NCI-H2171 treated with DMSO at 0.1 percent for 48 hours (cell line): ENCODE measurements around the gene MSRB1.
A peak's percentile ranks its signal among the peaks of the same experiment; 100 is the strongest.
"Not testable (repeated sequence)": the region's sequence is repeated elsewhere in the genome, so short reads cannot be mapped to it uniquely, and the experiment has no call there.

Experiments used
- DNase-seq: peaks from one replicate; lab custom pipeline; 2025; lab: John Stamatoyannopoulos, UW

The MSRB1 gene

DNA sequence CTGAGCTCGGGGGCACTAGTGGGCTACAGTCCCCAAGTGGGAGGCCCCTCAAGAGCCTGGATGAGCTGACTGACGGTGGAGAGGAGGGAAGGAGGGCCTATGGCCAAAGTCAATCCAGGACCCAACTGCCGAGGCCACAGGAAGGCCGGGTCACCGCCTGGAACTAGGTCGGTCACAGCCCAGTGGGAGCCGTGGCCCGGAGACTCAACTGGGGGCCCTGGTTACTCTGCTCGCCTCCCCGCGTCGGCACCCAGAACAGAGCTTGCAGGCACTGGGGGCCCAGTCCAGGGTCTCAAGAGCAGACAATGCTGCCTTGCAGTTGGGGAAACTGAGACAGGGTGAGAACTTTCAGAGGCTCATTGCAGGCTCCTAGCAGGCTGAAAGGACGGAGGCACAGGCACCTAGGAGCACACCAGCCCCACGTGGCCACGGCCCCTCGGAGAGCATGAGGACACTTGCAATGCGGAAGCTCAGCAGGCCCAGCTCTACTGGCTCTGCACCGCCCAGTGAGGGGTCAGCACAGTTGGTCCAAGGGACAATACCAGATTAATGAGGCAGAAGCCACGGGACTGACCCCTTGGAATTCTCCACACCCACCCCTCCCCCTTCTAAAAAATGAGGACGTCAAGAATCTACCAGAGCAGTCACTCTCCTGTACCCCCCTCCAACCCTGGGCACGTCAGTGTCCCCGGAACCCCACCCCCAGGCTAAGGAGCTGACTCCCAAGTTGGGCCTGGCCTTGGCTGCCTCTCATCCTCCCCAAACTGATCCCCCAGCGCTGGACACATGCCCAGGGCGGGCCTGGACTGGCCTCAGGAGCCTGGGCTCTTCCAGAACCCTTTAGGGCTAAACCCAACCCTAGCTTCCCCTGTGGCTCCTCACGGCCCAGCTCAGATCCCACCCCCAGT lies 27.0 kb downstream of the MSRB1 start:
- DNase-seq: no peak

DNA sequence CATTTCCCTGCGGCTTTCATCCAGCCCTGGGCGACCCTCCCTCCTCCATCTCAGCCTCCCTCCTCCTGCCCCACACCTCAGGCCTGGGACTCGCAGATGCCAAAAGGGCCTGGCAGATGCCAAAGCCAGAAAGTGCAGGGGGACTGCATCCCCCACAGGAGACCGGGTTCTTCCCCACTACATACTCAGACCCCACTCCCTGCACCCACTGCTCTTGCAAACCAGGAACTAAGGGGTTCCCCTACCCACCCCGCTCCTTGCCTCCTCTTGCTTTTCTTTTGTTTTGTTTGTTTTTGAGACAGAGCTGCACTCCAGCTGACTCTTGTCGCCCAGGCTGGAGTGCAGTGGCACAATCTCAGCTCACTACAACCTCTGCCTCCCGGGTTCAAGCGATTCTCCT lies 28.0 kb downstream of the MSRB1 start:
- DNase-seq: no peak

DNA sequence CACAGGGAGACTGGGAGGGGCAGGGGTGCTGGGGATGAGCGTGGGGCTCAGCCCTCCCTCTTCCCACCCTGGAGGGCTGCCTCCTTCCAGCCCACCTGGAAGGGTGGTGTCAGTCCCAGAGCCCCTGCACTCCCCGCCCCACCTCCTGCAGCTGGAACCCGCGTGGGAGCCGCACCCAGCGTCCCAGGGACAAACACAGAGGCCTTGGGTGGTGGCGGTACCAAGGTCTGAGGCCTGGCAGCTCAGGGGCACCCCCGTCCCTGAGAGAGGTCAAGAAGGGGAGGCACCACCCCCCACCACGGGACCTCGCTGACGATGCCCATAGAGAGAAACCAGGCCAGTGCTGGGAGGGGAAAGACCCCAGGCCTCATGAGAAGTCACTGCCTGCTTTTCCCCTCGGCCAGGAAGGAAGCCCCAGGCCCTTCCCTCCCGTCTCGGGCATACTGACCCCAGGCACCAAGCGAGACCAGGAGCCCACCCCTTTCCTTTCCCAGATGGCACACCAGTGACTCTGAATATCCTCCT lies 28.9 kb downstream of the MSRB1 start:
- DNase-seq: no peak

DNA sequence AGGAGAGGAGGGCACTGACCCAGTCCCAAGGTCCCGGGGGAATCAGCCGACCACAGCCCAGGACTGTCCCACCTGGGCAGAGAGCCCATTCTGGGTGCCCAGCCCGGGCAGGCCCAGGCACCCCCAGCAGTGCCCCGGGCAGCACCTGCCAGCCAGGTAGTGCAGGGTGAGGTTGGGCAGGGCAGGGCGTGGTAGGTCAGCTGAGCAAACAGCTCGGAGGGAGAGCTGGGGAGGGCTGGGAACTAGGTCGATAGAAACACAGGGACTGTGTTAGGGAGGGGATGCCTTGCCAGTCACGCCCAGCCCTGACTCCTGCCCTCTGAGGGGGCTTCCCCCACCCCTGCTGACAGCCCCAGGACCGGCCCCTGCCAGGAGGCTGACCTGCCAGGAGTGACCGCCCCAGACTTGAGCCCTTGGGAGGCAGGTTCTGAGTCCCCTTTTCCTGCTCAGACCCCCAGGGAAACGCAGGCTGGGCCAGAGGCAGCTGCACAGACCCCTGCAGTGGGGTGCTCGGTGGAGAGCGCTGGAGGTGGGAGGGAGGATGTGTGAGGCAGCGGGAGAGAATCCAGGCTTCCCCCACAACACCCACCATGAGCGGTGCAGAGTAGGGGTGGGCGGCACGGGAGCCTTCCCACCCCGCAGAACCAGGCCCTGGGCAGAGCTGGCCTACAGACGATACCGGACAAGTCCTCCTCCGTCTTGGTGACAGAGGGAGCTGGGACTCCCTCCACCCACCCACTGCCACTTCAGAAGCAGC lies 29.5 kb downstream of the MSRB1 start:
- DNase-seq: no peak

DNA sequence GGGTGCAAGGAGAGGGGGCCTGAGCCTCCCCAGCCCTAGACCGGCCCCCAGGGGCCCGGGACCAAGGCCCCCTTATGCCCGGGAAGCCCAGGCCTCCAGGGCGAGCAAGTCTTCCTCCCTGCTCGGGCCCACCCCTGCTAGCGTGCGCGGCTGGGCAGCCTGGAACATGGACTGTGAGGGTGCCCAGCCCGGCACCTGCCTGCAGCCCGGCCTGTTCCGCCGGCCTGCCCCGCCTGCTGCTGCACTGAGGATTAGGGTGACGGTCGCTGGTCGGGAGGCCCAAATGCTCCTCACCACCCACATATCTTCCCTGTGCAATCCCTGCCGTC lies 30.8 kb downstream of the MSRB1 start:
- no peak for DNase-seq

DNA sequence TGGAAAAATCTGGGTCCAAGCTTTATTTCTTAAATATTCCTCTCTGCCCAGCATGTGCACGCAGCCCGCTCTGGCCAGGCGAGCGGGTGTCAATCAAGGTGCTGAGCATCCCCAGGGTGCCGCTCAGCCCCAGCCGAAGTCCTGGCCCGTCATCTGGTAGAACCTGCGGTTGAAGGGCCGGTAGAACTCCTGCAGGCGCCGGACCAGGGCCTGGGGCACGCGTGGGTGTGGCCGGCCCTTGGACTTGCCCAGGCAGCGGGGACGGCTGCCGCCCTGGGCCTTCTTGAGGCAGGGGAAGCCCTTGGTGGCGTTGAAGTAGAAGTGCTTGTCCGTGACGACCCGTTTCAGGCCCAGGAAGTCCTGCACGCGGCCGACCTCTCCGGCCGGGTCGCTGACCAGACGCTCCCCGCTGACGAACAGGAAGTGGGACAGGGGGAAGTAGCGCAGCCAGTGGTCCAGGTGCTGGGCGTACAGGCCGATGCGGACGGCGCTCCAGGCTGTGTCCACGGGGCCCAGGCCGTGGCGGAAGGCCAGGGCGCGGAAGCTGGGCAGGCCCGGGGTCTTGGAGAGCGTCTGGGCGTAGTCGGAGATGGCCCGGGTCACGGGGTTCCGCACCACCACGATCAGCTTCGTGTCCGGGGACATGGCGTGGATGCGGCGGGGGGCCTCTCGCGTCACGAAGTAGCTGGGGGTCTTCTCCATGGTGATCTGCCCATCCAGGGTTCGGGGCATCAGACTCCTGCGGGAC lies 31.4 kb downstream of the MSRB1 start:
- DNase-seq: no peak

DNA sequence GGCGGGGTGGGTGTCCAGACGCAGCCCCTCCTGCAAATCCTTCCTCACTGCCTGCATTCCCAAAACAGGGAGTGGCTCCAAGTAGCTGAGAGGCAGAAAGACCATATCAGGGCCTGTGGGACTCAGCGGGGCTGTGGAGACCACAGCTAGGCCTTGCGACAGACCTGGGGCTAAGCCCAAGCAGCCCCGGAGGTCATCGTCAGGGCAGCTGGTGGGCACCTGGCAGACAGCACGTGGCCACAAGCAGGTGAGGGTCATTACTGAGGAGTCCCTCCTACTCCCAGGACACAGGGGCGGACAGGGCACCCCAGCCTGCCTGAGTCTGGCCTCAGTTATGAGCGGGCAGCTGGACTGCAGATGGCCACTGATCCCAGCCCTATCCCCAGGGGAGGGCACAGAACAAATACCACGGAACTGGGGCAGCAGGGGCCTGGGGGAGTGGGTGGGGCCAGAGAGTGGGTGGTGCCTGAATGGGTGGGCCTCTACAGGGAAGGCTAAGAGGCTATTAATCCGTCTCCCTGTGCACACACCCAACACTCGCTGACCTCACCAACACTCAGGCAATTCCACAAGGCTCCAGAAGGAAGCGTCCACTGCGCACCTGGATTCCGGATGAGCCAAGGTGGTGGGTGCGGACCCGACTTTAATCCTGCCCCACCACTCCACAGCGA lies 33.3 kb downstream of the MSRB1 start:
- DNase-seq: no peak

DNA sequence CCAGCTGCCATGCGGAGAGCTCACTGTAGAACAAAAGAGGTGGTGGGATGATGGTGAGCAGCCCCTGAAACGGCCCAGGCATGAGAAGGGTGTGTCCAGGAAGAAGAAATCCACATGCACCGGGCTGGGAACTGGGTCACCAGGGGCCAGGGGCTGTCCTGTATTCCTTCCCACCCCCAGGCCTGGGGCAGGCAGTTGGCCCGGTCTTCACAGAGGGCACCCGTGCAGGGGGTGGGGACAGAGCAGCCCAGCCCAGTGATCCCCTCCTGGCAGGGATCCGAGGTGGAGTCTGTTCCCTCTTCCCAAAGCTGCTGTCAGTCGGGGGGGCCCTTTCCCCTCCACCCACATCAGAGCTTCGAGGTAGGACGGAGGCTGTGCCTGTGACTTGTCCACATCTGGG lies 34.0 kb downstream of the MSRB1 start:
- DNase-seq: no peak

DNA sequence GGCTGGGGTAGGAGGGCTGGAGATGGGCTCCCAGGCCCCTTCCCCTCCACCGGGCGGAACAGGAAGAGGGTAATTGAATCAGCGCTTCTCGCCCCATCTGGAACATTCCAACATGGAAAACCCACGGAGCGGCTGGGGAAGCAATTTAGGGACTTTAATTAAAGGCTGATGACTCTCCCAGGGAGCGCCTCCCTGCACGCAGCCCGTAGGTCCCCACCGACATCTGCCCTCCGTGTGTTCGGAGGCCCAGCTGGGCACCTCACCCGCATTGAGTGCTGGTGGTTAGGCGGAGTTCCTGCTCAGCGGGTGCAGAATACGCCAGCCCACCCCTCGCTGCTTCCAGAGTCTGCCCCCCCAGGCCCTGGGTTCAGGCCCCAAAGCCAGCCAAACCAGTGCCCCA lies 34.8 kb downstream of the MSRB1 start:
- no peak for DNase-seq

DNA sequence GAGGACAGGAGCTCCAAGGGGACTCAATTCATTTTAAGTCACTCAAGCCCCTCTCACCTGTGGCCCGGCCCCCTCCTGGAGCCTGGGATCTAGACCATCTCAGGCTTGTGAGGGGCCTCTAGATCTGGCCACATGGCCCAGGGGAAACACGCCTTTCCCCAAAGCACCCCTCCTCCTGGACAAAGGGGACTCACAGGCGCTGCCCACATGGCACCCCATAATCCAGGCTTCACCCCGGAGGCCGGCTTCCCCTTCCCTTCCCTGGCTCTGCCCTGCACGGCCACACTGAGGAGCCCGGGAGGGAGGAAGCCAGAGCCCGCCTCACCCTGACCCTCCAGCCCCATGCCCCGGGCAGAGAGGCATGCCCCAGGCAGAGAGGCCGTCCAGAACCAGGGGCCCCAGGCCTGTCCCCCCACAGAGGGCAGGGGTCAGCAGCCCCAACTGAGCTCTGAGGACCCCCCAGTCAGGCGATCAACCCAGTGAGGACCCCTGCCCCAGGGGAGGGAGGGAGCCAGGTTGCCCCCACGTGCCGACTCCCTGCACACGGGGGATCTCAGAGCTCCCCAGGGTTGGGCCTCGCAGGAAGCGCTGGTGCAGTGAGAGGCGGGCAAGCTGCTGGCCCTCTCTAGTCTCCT lies 35.7 kb downstream of the MSRB1 start:
- no peak for DNase-seq

DNA sequence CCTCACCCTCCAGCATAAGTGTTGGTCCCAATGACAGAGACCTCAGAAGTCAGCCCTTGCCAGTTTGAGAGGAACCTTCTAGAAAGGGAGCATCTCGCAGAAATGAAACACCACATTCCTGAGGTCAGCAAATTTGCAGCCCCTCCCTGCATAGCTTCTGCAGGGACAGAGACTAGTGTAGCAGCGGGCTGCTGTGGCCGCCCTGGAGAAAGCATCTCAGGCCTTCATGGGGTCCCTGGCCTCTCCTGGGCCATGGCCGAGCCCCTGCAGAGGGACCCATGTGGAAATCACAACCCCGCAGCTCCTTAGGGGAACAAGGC lies 36.2 kb downstream of the MSRB1 start:
- DNase-seq: no peak

DNA sequence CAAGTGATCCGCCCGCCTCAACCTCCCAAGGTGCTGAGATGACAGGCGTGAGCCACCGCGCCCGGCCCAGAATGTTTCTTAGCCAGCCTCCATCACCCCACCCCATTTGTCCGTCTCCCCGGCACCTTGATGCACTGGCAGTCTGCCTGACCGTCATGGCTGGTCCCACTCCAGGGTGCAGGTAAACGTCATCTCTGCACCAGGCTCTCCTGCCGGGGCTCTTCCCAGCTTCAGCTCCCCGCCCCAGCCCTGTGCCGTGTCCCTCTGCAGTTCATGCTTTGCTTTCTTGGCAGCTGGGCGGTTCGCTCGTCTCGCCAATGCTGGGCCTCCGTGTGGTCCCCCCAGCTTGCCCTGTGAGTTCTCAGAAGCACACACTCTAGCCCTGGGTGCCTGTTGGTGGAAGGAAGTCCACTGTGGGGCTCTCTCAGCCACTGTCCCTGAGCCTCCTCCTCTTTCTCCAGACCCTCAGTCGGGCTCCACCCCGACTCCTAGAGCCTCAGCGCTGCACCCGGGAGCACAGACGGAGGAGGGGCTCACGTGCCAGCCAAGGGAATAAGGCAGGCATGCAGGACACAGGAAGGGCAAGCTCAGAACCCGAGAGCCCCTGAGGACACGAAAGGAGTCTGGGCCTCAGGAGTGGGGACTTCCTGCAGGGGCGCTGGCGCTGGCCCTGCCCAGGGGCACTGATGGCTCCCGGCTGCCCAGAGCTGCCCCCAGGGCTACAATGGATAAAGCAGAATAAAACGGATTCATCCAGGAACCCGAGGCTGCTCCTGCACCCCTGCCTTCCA lies 36.7 kb downstream of the MSRB1 start:
- no peak for DNase-seq

DNA sequence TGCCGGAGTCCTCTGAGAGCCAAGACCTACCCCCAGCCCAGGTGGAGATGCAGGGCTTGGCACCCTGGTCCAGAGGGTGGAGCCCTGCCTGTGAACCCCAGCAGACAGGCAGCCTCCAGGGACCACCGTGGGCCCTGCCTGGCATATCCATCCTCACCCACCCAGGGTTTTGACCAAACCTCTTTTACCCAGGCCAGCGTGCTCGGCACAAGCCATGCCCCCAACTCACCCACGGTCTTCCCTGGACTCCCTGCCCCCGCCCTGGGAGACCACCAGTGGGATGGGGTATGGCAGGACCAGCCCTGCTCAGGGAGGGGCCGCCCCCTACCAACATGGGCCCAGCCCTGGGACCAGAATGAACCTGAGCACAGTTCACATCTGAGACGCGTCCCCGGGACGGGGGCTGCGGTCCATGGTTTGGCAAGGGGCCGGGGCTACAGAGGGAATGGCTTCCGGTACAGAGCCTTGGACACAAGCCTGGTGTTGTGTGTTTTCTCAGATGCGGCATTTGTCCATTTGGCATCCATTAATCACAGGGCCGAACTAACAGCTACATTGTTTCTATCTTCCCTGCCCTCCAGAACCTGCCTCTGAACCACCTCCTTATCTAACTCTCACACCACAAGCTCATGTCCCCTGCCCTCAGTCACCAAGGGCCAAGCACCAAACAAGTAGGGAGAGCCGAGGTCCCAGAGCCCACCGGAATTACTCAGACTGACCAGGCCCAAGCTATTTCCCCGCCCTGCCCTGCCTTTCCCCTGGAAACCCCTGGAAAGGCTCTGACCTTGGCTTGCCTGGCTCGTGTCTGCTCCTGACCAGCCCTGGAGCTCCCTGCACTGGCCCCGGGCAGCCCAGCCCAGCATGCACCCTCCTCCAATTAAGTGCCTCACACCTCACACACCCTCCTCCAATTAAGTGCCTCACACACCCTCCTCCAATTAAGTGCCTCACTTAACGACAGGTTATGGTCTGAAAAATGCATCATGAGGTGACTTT lies 38.9 kb downstream of the MSRB1 start:
- DNase-seq: no peak

DNA sequence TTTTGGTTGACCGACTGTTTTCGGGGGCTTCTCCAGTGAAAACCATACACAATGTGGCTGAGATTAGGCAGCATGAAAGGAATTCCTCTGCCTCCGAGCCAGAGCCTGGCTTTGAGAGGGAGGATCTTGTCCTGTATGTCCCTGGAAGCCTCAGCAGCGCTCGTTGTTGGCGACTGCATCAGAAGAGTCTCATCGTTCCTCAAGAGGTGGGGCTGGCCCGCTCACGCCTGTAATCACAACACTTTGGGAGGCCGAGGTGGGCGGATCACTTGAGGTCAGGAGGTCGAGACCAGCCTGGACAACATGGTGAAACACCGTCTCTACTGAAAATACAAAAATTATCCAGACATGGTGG lies 39.8 kb downstream of the MSRB1 start:
- DNase-seq: no peak

DNA sequence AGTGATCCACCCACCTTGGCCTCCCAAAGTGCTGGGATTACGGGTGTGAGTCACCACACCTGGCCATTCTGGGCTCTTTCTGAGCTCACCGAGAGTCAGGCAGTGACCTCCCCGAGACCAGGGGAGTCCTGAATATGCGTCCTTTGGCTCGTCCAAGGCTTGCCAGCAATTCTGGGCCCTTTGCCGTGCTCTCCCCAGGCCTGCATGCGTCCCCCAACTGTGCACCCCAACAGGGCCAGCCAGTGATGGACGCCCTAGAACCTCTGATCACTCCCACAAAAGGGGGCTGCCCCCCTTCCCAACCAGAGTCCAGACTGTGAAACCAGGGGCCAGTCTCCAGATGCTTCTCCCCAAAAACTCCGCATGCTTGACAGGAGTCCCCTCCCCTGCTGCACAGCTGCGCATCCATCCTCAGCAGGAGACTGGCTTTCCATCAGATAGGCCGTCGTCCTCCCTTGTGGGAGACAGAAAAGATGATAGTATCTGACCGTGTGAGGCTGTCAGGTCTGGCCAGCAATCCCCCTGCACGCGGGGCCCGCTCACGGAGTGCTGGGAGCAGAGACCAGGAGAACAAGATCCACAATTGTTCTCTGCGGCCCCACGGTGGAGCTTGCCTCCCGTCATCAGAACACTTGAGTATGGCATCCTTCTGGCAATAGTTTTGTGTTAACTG lies 40.3 kb downstream of the MSRB1 start:
- DNase-seq: no peak

DNA sequence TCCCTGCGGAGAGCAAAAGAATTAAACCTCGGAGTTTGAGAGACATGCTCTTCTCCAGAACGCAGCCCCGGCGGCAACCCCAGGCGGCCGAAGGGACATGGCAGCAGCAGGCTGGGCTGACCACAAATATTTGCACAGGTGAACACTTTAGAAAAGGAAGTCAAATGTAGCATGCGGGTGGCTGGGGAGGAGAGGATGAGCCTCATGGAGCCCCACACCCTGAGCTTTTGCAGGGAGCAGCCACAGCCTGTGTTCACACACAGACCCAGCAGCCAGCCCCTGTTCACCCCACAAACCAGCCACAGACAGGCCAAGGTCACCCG lies 42.6 kb downstream of the MSRB1 start:
- no peak for DNase-seq

DNA sequence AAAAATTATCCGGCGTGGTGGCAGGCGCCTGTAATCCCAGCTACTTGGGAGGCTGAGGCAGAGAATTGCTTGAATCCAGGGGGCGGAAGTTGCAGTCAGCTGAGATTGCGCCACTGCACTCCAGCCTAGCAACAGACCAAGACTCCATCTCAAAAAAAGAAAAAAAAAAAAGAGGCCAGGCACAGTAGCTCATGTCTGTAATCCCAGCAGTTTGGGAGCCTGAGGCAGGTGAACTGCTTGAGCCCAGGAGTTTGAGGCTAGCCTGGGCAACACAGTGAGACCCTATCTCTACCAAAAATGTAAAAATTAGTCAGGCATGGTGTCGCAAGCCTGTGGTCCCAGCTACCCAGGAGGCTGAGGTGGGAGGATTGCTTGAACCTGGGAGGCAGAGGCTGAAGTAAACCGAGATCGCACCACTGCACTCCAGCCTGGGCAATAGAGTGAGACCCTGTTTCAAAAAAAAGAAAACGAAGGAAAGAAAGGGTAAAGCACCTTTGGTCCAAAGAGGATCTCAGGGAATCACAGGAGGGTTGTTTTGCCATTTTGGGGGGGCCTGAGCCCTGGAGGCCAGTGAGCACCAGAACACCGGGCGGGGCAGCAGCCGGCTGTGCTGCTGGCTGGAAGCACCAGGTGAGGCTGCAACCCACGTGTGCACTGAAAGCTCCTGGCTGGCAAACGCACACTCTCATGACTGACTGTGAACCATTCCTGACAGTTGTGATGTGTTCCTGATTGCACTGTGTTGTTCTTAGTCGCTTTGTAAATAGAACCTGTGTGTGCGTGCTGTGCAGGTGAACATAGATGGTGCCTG lies 43.2 kb downstream of the MSRB1 start:
- DNase-seq: peak; percentile 18

DNA sequence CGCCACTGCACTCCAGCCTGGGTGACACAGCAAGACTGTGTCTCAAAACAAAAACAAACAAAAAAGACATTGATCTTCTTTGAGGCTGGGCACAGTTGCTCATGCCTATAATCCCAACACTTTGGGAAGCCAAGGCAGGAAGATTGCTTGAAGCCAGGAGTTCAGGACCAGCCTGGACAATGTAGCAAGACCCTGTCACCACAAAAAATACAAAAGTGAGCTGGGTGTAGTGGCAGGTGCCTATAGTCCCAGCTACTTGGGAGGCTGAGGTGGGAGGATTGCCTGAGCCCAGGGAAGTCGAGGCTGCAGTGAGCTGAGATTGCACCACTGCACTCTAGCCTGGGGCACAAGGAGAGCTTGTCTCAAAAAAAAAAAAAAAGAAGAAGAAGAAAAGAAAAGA lies 45.3 kb downstream of the MSRB1 start:
- DNase-seq: not testable (repeated sequence)
